Parathyroid adenoma (tissue), 2 donors: Measurements from ENCODE around the gene LELP1.
"Not testable (repeated sequence)": the region's sequence is repeated elsewhere in the genome, so short reads cannot be mapped to it uniquely, and the experiment has no call there.

Experiments
- H2AFZ ChIP-seq: fragments of 300-600 bp; sonication (generic); one replicate; pipeline ENCODE4 v1.7.0; 2017; ENCODE audit warnings: antibody characterized with exemption, mild to moderate bottlenecking
- H3K27ac ChIP-seq: fragments of 300-600 bp; sonication (generic); one replicate; pipeline ENCODE4 v1.7.0; 2017
- H3K27me3 ChIP-seq: fragments of 300-600 bp; sonication (generic); one replicate; pipeline ENCODE4 v1.7.0; 2017; ENCODE audit warnings: low read length; ENCODE audit not compliant: control insufficient read depth, insufficient read depth
- H3K36me3 ChIP-seq: fragments of 300-600 bp; sonication (generic); one replicate; pipeline ENCODE4 v1.7.0; 2017; ENCODE audit warnings: low read length; ENCODE audit not compliant: control insufficient read depth, insufficient read depth
- H3K4me1 ChIP-seq: fragments of 300-600 bp; sonication (generic); one replicate; pipeline ENCODE4 v1.7.0; 2017; ENCODE audit warnings: control low read depth
- H3K4me2 ChIP-seq: fragments of 300-600 bp; sonication (generic); one replicate; pipeline ENCODE4 v1.7.0; 2017; ENCODE audit warnings: low read length
- H3K4me3 ChIP-seq: fragments of 300-600 bp; sonication (generic); one replicate; pipeline ENCODE4 v1.7.0; 2017; ENCODE audit warnings: low read depth, low read length
- H3K79me2 ChIP-seq: fragments of 300-600 bp; sonication (generic); one replicate; pipeline ENCODE4 v1.7.0; 2017; ENCODE audit warnings: control low read depth
- H3K9ac ChIP-seq: fragments of 300-600 bp; sonication (generic); one replicate; pipeline ENCODE4 v1.7.0; 2017; ENCODE audit warnings: mild to moderate bottlenecking
- H3K9me3 ChIP-seq: fragments of 300-600 bp; sonication (generic); one replicate; pipeline ENCODE4 v1.7.0; 2017; ENCODE audit warnings: low read length; ENCODE audit not compliant: control insufficient read depth
- TF ChIP-seq, protein P1 (sequence below): fragments of 300-600 bp; sonication (generic); IDR thresholded peaks from one replicate; pipeline ENCODE4 v1.7.0; 2017; ENCODE audit warnings: antibody characterized with exemption, mild to moderate bottlenecking
- donor health status: primary hyperparathyroidism.

The LELP1 gene

DNA sequence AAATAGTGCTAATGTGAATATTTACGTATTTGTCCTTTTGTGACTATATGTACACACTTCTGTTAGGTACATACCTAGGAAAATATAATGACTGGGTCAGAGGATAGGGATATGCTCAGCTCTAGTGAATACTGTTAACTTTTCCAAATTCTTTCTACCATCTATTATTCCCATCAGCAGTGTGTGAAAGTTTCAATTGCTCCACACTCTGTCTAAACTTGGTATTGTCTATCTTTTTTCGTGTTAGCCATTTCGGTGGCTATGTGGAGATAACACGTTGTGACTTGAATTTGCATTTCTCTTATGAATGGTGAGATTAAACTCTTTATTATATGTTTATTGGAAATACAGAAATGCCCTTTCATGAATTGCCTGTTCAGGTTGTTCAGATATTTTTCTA lies 22.7 kb upstream of the LELP1 start:
- Histone ChIP-seq H3K4me1 (no peaks in the 10 kb centered on the region), H3K79me2 (no peaks in the 10 kb centered on the region), H3K4me3 (no peak overlapping the region), H3K9ac (no peak overlapping the region), H3K9me3 (no peaks in the 10 kb centered on the region), H3K4me2 (no peak overlapping the region), H2AFZ (no peak overlapping the region), H3K36me3 (no peaks in the 10 kb centered on the region), H3K27ac (no peak overlapping the region), H3K27me3 (no peaks in the 10 kb centered on the region)
- TF ChIP-seq, protein P1, sequence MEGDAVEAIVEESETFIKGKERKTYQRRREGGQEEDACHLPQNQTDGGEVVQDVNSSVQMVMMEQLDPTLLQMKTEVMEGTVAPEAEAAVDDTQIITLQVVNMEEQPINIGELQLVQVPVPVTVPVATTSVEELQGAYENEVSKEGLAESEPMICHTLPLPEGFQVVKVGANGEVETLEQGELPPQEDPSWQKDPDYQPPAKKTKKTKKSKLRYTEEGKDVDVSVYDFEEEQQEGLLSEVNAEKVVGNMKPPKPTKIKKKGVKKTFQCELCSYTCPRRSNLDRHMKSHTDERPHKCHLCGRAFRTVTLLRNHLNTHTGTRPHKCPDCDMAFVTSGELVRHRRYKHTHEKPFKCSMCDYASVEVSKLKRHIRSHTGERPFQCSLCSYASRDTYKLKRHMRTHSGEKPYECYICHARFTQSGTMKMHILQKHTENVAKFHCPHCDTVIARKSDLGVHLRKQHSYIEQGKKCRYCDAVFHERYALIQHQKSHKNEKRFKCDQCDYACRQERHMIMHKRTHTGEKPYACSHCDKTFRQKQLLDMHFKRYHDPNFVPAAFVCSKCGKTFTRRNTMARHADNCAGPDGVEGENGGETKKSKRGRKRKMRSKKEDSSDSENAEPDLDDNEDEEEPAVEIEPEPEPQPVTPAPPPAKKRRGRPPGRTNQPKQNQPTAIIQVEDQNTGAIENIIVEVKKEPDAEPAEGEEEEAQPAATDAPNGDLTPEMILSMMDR = no peak

DNA sequence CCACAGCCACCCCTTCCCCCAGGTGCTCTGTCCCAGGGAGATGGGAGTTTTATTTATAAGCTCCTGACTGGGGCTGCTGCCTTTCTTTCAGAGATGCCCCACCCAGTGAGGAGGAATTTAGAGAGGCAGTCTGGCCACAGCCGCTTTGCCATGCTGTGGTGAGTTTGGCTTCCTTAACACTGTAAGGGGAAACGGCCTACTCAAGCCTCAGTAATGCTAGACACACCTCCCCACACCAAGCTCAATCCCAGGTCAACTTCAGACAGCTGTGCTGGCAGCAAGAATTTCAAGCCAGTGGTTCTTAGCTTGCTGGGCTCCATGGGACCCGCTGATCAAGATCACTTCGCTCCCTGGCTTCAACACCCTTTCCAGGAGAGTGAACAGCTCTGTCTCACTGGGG lies 14.9 kb upstream of the LELP1 start:
- not testable (repeated sequence) for H3K27ac ChIP-seq, H3K4me1 ChIP-seq, H3K4me2 ChIP-seq, H3K36me3 ChIP-seq, H2AFZ ChIP-seq, H3K4me3 ChIP-seq, H3K79me2 ChIP-seq, H3K9me3 ChIP-seq, H3K9ac ChIP-seq, H3K27me3 ChIP-seq

GRCh38 chr1:153190373-153190772 lies 12.9 kb upstream of the LELP1 start:
- Histone ChIP-seq H3K79me2 (no peaks in the 10 kb centered on the region), H3K27me3 (no peaks in the 10 kb centered on the region), H3K4me3 (no peak overlapping the region), H3K27ac (no peak overlapping the region), H3K4me1 (no peaks in the 10 kb centered on the region), H2AFZ (no peak overlapping the region), H3K9me3 (no peaks in the 10 kb centered on the region), H3K9ac (no peak overlapping the region), H3K4me2 (no peak overlapping the region), H3K36me3 (no peaks in the 10 kb centered on the region)
- TF ChIP-seq, protein P1 = no peak

GRCh38 chr1:153192697-153193096 lies 10.5 kb upstream of the LELP1 start:
- TF ChIP-seq, protein P1 = no peak
- H3K27ac ChIP-seq = no peak overlapping the region
- no peaks in the 10 kb centered on the region for H3K79me2 ChIP-seq
- no peaks in the 10 kb centered on the region for H3K27me3 ChIP-seq
- H3K4me1 ChIP-seq = no peaks in the 10 kb centered on the region
- H3K4me3 ChIP-seq = no peak overlapping the region
- no peak overlapping the region for H3K4me2 ChIP-seq
- H3K9ac ChIP-seq = no peak overlapping the region
- H3K9me3 ChIP-seq = no peaks in the 10 kb centered on the region
- no peak overlapping the region for H2AFZ ChIP-seq
- no peaks in the 10 kb centered on the region for H3K36me3 ChIP-seq

DNA sequence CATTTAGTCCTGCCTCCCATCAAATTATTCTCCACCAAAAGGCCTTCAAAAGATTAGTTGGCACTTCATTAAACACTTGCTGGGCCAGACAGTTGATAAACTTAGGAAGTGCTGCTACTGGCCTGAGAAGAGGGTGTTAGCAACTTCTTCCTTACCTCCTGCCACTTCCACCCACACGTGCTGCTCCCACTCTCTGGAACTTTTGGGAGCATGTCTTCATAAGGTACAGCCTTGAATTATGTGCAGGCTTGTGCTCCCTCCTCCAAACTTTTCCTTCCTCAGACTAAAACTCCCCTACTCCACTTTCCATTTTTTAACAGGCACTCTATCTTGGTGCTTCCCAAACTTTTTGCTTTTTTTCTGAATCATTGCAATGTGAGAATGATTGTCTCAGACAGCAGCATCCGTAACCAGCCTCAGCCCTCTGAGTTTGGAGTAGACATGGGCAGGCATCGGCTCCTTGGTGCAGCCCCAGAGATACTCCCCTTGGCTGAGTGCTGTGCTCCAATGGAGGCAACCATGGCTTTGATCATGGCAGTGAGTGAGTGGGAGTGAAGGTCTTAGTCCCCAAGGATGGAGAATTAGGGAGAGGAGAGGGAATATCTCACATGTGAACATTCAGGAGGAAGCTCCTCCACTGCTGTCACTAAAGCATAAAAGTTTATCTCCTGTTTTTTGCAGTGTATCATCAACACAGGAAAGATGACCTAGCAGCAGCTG lies 8.7 kb upstream of the LELP1 start:
- H3K36me3 ChIP-seq = no peaks in the 10 kb centered on the region
- H3K9ac ChIP-seq = no peak overlapping the region
- no peak overlapping the region for H3K4me3 ChIP-seq
- no peak overlapping the region for H3K4me2 ChIP-seq
- no peaks in the 10 kb centered on the region for H3K79me2 ChIP-seq
- H3K27me3 ChIP-seq = no peaks in the 10 kb centered on the region
- TF ChIP-seq, protein P1 = no peak
- no peaks in the 10 kb centered on the region for H3K4me1 ChIP-seq
- no peaks in the 10 kb centered on the region for H3K9me3 ChIP-seq
- H2AFZ ChIP-seq = no peak overlapping the region
- H3K27ac ChIP-seq = no peak overlapping the region
